GM21390 (cell line): ENCODE results near the gene LYST.
A peak's percentile ranks its signal among the peaks of the same experiment; 100 is the strongest.
"Not testable (repeated sequence)": the region's sequence is repeated elsewhere in the genome, so short reads cannot be mapped to it uniquely, and the experiment has no call there.

Experiments used
- ATAC-seq: cut with Tn5 transposase; IDR thresholded peaks from one replicate; pipeline ENCODE4 v1.9.1; 2021; ENCODE audit not compliant: unreplicated experiment

Gene LYST

GRCh38 chr1:235639226-235640205 lies 227.2 kb downstream of the LYST start:
- no peak for ATAC-seq

- ATAC-seq: not testable (repeated sequence)
Measured at GRCh38 chr1:235638612-235639011, 228.1 kb downstream of the LYST start.

GRCh38 chr1:235637756-235638534 lies 228.8 kb downstream of the LYST start:
- no peak for ATAC-seq

DNA sequence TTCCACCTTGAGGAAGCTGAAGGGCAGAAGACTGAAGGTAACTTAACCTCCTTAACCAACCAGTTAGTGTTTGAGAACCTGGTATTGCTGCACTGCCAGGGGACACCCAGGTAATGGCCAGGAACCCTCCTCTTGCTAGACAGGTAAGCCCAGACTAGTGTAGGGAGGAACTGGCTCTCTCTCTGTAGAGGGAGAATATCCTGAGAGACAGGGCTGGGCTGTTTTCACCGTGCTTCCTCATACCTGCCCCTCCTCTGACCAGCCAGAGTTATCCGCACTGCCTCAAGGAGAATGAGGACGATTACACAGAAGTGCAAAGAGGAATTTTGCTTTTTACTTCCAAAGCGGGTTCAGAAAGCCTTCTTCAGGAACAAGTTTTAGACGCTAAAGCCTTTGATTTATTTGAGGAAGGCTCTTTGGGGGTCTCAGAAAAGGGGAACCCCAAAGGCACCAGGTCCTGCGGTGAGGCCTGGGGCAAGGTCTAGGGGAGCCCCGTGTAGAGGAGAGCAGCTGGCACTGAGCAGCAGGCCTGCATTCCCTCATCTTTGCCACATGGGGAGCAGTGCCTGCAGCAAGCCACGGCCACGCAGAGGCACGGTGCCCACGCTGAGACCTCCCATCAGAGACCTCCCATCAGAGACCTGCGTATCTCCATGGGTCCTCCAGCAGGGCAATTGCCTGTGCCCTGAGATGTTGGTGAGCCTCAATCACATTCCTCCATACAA lies 230.6 kb downstream of the LYST start:
- no peak for ATAC-seq

- peak; percentile 92 for ATAC-seq
Measured at GRCh38 chr1:235632506-235633401, 234.0 kb downstream of the LYST start.

DNA sequence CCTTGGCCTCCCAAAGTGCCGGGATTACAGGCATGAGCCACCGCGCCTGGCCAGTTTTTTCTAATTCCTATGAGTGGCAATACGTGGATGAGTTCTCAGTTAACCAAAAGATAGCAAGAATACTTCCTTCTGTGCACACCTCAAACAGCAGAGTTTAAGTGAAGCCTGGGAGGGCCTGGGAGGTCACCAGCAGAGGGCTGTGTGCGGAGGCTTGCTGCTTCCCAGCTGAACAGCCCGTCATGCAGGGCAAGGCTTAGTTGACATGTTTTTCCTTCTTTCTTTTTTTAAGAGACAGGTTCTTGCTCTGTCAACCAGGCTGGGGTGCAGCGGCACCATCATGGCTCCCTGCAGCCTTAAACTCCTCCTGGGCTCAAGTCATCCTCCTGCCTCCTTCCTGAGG lies 234.9 kb downstream of the LYST start:
- no peak for ATAC-seq

DNA sequence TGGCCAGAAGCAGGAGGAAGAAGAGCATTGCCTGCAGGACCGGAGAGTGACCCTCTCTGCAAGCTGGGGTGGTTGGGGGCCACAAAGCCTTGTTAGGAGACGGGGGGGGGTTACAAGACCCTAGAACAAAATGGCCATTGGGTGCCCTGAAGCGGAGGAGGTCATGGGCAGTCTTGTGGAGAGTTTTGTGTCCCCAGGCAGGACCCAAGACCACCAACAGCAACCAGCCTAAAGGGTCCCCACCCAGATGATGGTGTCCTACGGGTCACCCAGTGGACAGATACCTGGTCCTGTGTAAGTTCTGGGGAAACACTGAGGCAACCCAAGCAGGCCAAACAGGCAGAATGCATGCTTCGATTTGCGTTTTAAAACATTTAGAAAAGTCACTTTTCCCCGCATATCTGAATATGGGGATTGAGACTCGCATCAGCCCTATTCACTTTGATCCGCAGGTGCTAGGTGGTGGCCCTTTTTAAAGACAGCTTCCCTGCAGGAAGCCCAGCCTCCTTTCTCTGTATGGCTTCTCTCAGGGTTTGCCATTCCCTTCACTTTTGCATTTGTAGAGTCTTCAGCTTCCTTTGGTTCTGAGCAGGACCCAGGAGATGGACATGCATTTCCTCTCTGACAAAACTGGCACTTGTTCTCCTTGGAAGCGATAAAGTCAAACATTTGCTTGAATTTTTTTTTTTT lies 238.2 kb downstream of the LYST start:
- no peak for ATAC-seq

- ATAC-seq: no peak
Measured at GRCh38 chr1:235625831-235626230, 240.9 kb downstream of the LYST start.

DNA sequence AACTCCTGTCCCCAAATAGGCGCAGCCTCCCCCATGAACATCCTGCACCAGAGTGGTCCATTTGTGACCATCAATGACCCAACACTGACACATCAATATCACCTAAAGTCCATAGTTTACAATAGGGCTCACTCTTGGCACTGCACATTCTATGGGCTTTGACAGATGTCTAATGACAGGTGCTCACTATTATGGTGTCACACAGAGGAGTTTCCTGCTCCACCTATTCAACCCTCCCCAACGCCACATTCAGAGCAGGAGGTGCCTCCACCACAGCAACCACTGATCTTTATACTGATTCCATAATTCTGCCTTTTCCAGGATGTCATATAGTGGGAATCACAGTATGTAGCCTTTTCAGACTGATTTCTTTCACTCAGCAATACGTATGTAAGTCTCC lies 241.4 kb downstream of the LYST start:
- no peak for ATAC-seq

- ATAC-seq: no peak
Measured at GRCh38 chr1:235624721-235625333, 241.9 kb downstream of the LYST start.

DNA sequence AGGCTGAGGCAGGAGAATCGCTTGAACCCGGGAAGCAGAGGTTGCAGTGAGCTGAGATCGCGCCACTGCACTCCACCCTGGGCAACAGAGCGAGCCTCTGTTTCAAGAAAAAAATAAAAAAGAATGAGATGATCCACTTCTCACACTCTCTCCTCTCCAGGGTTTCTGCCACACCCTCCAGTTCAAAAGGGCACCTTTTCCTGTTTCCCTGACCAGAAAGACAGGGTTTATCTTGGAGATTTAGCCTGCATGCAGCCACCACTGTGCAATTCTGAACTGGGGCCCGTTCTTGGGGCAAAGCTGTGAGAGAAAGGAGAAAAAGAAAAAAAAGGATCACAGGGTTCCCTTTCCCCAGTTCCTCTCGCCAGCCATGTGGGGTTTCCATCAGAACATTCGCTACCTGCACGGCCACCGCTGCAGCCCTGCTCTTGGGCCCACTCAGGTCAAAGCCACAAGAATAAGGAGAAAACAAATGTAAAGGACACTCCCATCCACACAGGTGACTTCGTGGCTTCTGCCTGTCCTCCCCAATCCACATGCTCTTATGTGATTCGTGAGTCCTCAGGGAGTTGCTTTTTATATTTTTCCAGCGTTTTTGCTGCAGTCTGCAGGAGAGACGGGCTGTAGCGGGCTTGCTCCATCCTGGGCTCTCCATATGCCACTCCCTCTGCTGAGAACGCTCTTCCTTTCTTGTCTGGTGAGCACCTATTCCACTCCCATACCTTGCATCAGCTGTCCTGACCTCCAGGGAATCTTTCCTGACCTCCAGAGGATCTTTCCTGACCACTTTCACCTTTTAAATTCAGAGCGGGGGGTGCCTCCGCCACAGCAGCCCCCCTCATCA lies 243.5 kb downstream of the LYST start:
- no peak for ATAC-seq

GRCh38 chr1:235619149-235619548 lies 247.6 kb downstream of the LYST start:
- not testable (repeated sequence) for ATAC-seq

- ATAC-seq: no peak
Measured at GRCh38 chr1:235617808-235618207, 248.9 kb downstream of the LYST start.

GRCh38 chr1:235617140-235617539 lies 249.6 kb downstream of the LYST start:
- ATAC-seq: no peak

DNA sequence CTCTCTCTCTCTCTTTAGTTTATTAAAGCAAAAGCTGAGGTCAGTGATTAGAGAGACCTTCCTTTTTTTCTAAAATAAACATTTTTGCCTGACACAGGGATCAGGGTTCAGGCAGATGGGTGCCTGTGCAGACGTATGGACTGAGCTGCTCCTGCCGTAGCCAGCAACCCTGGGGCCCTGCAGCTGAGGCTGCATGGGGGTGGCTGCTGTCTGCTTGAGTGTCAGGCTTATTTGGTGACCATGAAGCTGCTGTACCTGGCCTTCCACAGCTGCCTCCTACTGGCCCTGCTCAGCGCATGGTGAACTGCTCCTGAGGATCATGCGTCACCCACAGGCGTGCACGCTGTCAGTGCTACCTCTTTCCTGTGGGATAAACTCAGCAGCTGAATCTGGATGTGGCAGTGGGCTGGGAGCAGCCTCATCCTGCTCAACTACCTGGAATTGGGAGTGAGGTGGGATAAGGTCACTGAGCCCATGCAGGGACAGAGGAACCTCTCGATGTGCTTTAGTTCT lies 252.2 kb downstream of the LYST start:
- ATAC-seq: no peak

DNA sequence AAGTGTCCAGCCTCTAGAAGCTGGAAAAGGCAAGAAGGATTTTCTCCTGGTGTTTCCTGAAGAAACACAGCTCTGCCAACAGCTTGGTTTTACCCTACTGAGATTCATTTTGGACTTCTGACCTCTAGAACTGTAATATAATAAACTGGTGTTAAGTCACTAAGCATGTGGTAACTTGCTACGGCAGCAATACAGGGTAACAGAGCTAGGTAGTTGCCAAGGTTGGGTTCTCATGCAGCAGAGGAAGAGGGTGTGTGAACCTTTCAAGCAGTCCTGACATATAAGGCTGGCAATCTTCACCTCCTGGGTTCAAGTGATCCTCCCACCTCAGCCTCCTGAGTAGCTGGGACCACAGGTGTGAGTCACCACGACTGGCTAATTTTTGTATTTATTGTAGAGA lies 253.1 kb downstream of the LYST start:
- ATAC-seq: no peak

DNA sequence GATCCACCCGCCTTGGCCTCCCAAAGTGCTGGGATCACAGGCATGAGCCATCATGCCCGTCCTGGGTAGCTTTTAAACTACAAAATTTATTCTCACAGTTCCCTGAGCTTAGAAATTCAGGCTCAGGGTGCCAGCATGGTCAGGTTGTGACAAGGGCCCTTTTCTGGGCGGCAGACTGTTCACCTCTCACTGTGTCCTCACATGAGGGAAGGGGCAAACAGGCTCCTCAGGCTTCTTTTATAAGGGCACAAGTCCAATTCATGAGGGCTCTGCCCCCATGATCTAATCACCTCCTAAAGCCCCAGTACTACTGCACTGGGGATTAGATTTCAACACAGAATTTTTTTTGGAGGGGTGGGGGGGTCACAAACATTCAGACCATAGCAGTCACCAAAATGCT lies 253.9 kb downstream of the LYST start:
- no peak for ATAC-seq
